HG03280 (cell line): ENCODE data around the gene PIGU.
"Not testable (repeated sequence)": the region's sequence is repeated elsewhere in the genome, so short reads cannot be mapped to it uniquely, and the experiment has no call there.

Source experiments
- ATAC-seq: cut with Tn5 transposase; IDR thresholded peaks from one replicate; pipeline ENCODE4 v1.9.1; 2021; ENCODE audit warnings: mild to moderate bottlenecking, moderate library complexity; ENCODE audit not compliant: unreplicated experiment

Gene PIGU

DNA sequence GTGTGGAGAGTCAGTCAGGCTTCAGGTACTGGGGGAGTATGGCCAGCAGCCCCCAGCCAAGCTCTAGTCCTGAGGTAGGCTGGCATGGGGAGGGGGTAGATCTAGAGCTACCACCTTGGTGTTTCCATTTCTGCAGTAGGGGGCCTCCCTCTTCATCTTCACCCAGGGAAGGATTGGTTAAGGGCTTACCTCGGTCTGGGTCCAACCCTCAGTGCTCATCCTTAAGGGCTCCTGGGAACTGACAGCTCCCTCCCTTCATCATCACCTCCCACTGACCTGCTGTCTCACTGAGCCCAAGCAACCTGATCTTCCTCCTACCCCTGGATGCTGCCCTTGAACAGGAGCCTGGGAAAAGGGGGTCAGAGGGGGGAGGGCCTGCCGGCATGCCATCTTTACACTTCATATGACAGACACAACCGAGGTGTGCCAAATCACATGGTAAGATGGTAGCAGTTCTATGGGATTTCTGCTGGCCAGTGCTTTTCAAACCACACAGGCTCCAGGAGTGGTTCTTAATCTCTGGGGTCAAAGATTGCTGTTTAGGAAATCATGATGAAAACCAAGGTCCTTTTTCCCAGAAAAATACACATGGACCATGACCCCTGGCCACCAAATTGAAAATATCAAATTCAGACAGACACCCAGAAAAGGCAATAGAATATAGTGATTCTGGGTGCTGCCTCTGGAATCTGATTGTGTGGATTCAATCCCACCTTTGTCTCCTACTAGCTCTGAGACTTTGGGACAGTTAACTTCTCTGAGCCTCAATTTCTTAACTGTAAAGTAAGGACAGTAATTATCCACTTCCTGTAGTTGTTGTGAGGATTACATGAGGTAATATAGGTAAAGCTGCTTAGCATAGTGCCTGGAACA, 30.3 kb upstream of the PIGU start:
- no peak for ATAC-seq

DNA sequence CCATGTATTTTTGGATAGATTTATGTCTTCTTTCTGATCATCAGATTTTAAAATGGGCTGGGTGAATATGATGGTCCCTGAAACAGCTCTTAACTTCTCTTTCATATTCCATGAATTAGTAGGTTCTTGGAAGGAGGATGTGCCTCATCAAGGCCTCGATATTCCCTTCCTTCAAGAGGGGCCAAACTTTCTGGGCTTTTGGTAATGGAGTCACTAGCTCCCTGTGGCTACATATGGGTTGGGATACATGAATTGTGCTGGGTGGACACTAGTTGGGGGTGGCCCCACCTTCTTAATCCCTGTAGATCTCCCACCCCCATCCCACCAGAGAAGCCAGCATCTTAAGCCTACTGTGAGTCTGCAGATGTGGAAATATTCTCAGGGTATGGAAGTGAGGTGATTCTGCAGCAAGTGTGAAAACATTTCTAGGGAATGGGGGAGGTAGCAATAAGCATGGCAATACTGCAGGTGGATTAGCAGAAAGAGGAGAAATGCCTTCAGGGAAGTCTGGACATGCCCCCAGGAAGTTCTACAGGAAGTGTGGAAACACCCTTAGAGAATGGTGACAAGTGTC, 29.5 kb upstream of the PIGU start:
- no peak for ATAC-seq

DNA sequence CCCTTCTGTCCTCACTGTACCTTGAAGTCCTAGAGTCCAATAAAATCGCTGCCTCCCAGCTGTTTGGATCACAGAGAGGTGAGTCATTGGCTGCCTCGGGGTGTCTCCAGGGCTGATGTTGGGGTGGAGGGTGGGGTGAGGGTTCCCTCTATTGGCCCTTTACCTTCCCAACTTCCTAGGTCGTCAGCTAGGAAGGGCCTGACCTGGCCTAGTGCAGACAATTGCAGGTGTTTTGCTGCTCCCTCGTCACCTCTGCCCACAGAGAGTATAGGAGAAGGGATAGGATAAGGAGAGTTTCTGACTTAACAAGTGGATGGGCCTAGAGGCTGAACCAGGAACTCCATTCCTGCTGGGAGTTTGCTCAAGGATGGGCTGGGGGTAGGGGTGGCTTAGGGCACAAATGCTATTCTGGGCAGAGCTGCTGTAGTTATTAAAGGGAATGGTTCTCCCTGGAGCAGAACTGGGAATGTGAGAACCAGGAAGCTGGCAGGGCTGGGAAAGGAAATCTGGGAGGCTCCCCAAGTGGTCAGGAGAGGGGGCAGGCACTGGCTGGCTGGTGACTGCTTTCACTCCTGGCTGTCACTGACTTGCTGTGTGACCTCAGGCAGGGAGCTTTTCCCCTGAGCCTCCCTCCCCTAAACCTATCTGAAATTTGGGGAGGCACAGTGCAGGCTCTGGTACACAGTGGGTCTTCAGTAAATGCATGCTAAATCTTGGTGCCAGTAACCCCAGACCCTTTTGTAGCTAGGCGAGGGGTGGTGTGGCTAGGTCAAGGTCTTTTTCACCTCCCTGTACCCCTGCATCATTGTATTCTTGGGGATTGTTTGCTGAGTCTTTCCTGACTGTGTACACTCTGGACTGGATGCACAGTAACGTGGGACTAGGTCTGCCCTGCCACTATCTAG, 28.8 kb upstream of the PIGU start:
- ATAC-seq, result no peak

DNA sequence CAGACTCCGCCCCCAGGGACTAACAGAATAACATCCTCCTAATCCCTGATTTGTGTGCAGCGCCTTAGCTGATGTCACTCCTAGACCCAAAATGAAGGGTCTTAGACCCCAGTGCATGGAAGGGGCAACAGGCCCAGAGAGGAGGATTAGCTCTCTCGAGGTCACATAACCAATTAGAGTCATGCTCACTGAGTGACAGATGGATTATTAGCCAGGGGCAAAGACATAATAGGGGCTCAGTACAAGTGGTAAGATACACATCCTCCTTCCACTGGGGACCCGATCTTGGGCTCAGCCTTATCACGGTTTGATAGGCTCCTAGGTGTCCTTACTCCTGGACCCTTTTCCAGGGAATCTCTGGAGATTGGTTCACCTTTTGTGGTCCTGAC, 28.1 kb upstream of the PIGU start:
- ATAC-seq, result no peak

DNA sequence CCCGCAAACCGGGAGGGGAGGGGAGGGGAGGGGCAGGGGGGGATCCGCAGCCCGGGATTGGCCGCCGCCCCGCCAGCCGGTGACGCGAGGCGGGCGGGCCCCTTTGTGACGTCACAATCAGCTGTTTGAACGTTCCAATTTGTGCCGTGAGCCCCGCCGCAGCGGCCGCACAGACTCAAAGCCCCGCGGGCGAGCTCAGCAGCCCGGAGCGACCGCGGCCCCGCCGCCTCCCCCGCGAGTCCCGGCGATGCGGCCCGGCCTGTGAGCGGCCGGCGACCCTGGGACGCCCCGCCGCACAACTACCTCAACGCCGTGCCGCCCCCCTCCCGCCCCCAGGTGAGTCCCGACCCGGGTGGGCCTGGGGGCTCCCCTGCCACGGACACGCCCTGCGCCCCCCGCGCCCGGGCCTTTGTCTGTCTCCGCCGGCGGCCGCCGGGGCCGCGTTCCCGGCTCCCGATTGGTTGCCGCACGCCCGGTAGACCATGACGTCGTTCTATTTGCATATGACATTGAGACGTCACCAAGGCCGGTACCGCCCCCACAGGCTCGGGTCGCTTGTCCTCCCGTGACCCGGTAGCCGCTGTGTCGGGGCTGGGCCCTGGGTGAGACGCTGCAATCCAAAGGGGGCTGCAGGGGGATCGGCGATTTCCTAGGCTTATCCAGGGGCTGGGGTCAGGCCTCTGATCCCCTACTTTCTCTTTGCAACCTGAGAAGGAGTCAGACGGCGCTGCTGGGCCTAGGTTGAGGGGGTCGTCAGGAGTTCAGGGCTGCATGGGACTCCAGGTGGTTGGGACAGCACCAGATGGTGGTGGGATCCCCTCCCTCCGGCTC, 27.5 kb upstream of the PIGU start, which contains the start of gene TP53INP2:
TP53INP2 (plus strand) TSS at position 168 of the 831 bp plus-strand sequence. CDS start 4,396 bp downstream, outside the sequence.
- ATAC-seq, result peak; percentile 65

DNA sequence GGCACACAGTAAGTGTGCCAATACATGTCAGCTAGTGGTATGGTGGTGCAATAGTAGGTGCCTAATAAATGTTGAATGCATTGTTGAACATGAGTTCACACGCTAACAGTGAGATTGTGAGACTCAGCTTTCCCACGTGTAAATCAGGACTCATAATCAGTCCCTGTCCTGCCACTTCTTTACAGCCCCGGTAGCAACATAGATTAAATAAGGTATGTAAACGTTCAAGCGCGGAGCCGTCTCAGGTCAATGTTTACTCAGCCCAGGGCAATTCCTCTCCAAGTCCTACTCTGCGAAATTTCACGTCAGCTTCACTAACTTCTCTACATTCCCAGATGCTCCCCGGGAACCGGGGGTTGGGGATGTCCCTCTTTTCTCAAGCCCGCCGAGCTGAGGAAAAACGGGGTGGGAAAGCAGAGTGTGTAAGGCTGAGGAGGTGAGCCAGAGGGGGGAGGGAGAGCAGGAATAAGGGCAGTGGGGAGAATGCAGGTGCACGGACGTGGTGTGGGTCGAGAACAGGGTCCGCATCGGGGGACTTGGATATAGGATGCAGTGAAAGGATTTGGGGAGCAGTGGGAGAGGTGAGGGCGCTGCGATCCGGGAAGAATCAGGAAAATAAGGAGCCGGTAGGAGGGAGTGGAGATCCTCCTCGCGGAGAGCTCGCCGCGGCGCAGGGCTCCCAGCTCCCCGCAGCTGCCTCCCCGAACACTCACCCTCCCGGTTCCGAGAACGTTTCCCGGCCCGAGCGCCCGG, 26.7 kb upstream of the PIGU start:
- ATAC-seq, result no peak

DNA sequence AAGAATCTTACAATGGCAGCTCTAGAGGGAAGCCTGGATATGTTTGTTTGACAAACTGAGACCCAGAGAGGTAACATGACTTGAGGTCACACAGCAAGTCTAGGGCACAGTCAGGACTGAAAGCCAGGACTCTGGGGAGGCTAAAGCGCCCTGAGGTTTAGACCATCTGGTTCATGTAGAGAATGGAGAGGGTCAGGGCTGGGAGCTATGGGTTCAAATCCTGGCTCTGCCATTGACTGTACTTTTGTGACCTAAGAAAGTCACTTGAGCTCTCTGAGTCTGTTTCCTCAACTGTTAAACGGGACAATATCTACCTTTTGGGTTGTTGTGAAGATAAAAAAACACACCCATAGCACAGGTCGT, 26.1 kb upstream of the PIGU start:
- ATAC-seq, result no peak

DNA sequence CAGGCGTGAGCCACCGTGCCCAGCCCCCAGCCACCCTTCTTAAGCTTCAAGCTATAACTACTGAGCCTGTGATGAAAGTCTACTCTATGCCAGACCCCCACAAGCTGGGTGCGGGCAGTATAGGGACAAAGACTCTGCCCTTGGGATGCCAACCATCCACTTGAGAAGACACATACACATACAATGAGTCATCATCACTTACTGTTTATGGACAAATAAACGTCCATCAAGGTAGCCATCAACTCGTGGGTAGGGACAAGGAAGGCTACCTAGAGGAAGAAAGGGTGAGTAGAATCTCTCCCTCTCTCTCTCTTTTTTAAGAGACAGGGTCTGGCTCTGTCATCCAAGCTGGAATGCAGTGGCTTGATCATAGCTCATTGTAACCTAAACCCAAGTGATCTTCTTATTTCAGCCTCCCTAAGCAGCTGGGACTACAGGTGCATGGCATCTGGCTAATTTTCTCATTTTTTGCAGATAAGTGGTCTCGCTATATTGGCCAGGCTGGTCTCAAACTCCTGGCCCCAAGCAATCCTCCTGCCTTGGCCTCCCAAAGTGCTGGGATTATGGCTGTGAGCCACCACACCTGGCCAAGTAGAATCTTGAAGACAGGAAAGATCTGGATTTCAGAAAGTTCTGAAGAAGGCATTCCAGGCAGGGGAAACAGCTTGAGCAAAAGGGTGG, 24.7 kb upstream of the PIGU start:
- no peak for ATAC-seq

DNA sequence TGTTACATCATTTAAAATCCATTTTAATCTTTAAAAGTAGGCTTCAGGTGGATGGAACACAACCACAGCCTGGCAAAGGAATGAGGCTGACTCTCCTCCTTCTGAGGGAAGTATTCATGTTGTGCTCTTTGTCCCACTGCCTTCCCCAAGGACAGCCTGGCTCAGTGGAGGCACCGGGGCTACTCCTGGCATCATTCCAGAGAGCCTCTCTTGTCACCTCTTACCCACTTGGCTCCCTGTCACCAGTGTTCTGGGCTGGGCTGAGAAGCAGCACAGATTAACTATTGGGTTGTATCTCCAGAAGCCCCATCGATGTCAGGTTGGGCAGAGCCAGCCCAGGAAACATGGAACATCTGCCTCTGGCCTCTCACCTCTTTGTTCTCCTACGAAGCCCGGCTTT, 16.5 kb upstream of the PIGU start:
- ATAC-seq, result no peak

DNA sequence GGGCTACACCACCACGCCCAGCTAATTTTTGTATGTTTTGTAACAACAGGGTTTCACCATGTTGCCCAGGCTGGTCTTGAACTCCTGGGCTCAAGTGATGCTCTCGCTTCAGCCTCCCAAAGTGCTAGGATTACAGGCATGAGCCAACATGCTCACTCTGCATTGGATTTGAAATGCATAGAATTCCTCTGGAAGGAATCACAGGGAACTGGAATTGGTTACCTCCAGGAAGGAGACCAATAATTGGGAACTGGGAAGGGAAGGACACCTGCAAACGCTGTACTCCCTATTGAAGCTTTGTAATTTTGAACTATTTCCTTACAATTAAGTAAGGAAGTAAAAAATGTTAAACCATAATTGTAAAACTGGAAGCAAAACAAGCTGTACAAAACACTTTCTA, 14.9 kb upstream of the PIGU start:
- ATAC-seq, result no peak

DNA sequence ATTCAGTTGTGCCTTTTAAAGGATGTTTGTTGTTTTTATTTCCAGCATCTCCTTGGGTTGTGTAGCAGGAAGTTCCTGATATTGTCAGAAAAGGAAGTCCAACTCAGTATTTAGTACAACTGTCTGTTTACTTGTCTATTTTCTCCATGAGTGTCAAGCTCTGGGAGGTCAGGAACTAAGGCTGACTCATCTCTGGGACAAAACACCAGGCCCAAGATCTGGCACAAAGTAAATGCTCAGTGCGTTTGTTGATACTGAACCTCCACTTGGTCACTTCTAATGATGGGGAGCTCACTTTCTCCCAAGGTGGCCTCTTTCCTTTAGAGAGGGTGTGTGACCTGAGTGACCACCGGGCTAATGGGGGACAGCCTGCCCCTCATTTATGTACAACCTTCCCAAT, 12.6 kb upstream of the PIGU start:
- ATAC-seq, result no peak

DNA sequence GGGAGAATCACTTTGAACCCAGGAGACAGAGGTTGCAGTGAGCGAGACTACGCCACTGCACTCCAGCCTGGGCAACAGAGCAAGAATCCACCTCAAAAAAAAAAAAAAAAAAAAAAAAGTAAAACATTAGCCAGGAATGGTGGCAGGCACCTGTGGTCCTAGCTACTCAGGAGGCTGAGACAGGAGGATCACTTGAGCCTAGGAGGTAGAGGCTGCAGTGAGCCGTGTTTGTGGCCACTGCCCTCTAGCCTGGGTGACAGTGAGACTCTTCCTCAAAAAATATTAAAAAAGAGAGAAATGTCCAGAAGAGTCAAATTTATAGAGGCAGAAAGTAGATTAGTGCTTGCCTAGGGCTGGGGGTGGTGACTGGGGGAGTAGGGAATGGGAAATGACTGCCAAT, 6.8 kb upstream of the PIGU start:
- ATAC-seq, result no peak

DNA sequence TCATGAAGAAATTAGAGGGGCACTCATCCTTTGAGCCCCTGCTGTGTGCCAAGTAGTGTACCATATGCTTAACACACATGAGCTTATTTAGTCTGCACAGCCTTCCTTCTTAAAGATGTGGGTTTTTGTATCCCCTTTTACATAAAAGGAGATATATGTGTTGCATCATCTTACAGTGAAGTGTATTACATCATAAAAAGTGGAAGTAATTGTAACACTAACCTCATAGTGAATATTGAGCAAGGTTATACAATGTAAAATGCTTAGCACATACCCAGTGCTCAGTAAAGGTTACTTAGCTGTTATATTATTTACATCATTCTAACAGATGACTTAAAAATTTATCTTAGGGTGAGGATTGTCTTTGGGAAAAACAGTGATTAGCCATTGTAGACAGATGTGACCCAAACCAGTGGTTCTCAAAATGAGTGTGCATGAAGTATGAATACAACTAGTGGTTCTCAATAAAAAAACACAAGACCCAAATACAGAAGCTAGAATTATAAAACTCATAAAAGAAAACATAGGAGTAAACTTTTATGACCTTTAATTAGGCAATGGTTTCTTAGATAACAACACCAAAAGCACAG, 3.8 kb upstream of the PIGU start:
- ATAC-seq, result no peak

DNA sequence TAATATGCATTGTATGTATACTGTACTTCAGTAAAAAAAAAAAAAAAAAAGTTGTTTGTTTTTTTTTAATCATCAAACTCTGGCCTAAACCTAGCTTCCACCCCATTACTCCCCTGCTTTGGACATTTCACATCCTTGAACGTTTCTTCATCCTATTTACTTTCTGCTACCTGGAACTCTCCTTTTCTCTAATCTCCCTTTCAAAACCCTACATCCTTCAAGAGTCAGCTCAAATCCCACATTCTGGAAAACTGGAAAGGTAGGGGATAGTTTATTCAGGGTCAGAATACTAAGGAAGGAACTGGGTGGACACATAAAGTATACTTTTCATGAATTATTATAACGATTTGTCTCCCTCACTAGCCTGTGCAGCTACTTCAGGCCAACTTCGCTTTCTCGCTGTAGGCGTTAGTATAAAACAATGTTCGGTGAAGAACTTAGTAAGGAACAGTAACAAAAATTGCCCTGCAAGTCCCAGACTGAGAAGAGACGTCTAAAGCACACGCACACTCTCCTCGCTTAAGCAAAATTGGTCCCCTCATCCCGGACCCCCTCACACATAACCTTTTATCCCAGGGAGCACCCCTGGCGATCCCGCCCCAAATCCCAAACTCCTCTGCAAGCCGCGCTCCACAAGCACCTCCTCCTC, 775 bp downstream of the PIGU start:
- ATAC-seq, result no peak

DNA sequence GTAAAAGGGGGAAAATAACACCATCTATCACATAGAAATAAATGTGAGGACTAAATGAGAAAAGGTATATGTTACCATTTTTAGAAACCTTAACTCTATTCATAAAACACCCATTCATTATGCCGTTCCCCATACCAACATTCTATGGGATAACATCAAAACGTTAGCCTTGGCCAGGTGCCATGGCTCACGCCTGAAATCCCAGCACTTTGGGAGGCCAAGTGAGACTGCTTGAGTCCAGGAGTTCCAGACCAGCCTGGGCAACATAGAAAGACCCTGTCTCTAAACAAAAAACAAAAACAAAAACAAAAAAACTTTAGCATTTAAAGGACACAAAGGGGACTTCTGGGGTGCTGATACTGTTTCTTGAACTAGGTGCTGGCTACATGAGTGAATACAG, 1.3 kb downstream of the PIGU start:
- ATAC-seq, result no peak

DNA sequence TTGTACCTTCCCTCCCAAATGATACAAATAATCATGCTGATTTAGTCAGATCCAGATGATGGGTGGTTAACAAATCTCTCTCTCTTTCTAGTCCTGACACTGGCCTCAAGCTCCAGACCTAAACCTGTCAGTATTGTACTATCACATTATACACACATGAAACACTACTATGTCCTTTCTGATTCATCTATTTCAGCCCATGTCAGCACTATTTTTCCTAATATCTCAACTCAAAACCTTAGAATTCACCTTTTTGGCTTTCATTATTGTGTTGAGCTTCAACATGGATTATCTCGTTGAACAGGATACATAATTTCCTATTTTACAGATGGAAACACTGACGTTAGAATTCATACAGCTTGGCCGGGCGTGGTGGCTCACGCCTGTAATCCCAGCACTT, 3.5 kb downstream of the PIGU start:
- ATAC-seq, result no peak

DNA sequence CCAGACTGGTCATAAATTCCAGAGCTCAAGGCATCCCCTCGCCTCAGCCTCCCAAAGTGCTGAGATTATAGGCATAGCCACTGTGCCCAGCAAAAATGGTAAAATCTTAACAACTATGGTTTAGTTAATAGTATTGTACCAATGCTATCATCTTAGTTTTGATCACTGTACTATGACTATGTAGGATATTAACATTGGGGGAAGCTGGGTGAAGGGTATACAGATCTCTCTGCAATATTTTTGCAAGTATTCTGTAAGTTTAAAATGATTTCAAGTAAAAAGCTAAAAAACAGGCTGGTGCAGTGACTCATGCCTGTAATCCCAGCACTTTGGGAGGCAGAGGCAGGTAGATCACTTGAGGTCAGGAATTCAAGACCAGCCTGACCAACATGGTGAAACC, 7.8 kb downstream of the PIGU start:
- no peak for ATAC-seq

DNA sequence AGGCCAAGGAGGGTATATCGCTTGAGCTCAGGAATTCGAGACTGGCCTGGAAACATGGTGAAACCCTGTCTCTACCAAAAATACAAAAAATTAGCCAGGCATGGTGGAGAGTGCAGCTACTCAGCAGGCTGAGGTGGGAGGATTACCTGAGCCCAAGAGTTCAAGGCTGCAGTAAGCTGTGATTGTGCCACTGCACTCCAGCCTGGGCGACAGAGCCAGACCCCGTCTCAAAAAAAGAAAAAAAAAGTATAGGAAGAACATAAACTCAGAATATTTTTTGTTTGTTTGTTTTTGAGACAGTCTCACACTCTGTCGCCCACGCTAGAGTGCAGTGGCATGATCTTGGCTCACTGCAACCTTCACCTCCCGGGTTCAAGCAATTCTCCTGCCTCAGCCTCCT, 12.1 kb downstream of the PIGU start:
- not testable (repeated sequence) for ATAC-seq
